COR-L47 (cell line): ENCODE measurements around the gene LILRB2.
"Not testable (repeated sequence)": the region's sequence is repeated elsewhere in the genome, so short reads cannot be mapped to it uniquely, and the experiment has no call there.

ENCODE experiments used
- DNase-seq: peaks from one replicate; lab custom pipeline; 2025; lab: John Stamatoyannopoulos, UW

Gene LILRB2

DNA sequence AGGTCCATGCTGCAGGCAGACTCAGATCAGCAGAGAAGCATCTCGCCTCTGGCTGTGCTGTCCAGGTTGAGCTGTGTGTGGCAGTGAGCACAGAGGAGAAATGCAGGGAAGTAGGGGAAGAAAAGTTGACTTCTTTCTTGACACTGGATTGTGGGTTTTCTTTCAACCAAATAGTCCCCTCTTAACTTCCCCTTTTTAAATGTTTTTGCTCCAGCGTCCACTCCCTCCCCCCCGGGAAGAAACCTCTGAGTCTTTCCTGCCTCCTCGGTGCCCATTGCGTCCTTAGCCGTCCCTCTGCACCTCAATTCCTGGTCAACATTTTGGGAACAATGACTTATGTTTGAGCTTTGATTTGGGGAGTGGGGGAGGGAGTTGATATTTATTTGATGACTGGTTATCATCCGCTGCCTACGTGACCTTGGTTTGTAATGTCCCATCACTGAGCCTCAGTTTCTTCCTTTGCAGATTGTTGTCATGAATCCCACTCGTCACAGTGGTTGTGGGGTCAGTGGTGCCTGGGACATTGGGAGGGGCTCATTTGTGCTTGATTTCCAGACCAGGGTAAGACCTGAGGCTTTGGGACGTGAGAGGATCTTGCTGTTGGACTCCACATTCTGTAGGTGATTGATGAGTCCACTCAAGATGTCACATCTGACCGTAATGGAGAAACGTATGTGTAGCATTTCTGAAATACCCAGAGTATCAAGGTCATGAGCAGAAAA is at the start of gene LILRB2:
TSS of gene LILRB2 (minus strand) at position 104 of the 722 bp plus-strand sequence. CDS start 614 bp downstream, outside the sequence.
- DNase-seq = no peak

GRCh38 chr19:54329476-54330165 is 48.7 kb upstream of the LILRB2 start:
- DNase-seq = no peak

GRCh38 chr19:54328781-54329180 is 47.9 kb upstream of the LILRB2 start:
- not testable (repeated sequence) for DNase-seq

GRCh38 chr19:54325631-54326030 is 44.7 kb upstream of the LILRB2 start:
- DNase-seq = no peak

GRCh38 chr19:54325194-54325621 is 44.3 kb upstream of the LILRB2 start:
- no peak for DNase-seq

DNA sequence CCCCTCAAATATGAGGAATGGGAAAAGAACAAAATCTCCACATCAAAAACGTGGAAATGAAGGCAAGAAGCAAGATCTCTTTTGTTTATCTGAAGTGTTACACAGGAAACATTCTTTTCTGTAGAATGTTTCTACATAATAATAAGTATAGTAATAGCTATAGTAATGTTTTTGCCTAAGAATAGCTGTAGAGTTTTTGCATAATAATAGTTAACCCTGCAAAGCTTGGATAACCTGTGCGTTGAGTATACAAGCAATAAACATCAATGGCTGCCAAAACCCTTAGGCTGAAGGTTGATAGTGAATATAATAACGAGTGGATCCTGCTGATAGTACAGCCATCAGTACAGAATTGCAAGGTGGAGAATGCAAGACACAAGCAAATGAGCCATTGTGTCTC is 43.2 kb upstream of the LILRB2 start:
- DNase-seq = no peak

- DNase-seq = not testable (repeated sequence)
Measured at GRCh38 chr19:54322934-54323333, 42.0 kb upstream of the LILRB2 start.

- not testable (repeated sequence) for DNase-seq
Measured at GRCh38 chr19:54322295-54322694, 41.4 kb upstream of the LILRB2 start.

DNA sequence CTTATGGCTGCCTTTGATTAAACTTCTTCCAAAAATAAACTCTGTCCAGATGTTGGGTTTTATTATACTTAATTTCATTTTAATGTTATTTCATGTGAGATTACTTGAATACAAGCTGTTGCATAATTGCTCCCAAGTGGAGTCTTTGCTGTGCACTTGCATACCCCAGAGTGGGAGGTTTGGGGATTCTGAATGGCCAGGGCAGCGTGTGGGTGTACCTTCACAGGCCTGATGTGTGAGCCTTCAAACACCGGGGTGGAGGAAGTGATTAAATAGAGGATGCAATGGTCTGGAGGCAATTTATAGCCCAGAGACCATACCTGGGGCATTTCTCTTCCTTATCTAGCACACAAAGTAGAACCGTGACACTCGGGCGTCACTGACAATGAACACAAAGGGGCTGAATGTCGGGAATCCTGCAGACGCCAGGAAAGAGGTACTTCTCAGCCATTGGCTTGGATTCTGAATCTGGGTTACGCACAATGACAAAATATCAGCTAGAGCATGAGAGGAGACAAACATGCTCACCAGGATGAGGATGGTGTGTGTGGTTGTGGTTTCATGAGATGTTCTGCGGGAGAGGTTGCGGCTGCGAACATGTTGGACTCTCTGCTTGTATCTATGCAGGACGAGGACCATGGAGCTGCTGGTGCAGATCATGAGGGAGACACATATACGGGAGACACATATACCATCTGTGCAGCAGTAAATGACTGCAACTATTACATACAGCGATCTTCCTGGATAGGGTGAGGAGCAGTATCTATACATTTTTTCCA is 39.2 kb upstream of the LILRB2 start:
- no peak for DNase-seq

DNA sequence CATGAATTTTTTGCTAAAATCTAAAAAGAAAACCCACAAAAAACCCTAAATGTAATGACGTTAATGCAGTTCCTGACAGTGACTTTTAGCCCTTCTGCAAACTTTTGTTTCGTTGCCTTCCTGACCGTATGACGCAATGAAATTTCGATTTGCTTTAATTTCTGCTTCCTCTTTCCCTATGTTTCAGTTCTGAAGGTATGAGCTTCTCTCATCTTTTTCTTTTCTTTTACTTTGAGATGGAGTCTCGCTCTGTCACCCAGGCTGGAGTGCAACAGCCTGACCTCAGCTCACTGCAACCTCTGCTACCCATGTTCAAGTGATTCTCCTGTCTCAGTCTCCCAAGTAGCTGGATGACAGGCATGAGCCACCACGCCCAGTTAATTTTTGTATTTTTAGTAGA is 38.1 kb upstream of the LILRB2 start:
- DNase-seq = no peak

- no peak for DNase-seq
Measured at GRCh38 chr19:54317965-54318240, 37.0 kb upstream of the LILRB2 start.

DNA sequence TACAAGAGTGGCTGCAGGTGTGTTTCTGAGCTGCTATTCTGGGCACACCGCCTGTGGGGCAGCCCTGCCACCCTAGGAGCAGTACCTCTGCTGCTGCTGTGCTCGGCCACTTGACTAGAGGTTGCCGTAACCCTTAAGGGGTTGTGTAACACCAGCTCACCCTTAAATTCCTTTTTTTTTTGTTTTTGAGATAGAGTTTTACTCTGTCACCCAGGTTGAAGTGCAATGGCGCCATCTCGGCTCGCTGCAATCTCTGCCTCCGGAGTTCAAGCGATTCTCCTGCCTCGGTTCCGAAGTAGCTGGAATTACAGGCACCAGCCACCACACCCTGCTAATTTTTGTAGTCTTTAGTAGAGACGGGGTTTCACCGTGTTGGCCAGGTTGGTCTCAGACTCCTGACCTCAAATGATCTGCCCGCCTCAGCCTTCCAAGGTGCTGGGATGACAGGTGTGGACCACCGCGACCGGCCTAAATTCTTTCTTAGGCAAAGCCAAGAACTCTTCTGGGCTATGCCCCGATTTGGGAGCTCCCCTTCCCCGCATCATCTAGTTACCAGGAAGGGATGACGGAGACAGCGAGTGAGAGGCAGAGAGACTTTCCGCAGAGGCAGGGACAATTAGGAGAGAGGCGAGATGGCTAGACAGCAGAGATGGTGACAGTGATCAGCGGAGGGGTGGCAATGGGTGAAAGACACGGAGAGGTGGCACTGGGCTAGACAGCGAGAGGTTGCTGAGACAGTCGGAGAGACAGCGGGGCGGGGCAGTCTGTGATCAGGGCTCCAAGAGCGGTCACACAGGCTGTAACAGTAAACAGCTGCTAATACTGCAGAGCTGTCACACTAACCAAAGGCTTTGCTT is 36.4 kb upstream of the LILRB2 start:
- DNase-seq = no peak

DNA sequence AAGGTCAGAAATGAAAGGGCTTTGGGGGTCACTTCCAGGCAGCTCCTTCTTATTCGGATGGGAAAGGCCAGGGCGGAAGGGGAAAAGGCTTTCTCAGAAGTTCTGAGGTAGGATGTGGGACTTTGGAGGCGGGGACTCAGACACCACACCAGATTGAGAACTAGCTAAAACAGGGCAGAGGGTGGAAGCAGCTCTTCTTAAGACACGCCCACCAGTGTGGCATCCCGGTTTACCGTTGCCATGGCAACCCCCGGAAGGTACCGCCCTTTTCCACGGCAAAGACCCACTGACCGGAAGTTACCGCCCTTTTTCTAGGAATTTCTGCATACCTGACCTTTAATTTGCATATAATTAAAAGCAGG is 35.8 kb upstream of the LILRB2 start:
- peak; percentile 10 for DNase-seq

- DNase-seq = no peak
Measured at GRCh38 chr19:54315956-54316355, 35.0 kb upstream of the LILRB2 start.

GRCh38 chr19:54312436-54313377 is 31.8 kb upstream of the LILRB2 start, which contains the start of gene LILRA5:
LILRA5 (minus strand) TSS chr19:54313166; CDS start chr19:54313019, 147 bp downstream.
- no peak for DNase-seq

GRCh38 chr19:54312011-54312410 is 31.1 kb upstream of the LILRB2 start:
- no peak for DNase-seq

- no peak for DNase-seq
Measured at GRCh38 chr19:54311486-54311885, 30.6 kb upstream of the LILRB2 start.

- no peak for DNase-seq
Measured at GRCh38 chr19:54310543-54310942, 29.6 kb upstream of the LILRB2 start.

DNA sequence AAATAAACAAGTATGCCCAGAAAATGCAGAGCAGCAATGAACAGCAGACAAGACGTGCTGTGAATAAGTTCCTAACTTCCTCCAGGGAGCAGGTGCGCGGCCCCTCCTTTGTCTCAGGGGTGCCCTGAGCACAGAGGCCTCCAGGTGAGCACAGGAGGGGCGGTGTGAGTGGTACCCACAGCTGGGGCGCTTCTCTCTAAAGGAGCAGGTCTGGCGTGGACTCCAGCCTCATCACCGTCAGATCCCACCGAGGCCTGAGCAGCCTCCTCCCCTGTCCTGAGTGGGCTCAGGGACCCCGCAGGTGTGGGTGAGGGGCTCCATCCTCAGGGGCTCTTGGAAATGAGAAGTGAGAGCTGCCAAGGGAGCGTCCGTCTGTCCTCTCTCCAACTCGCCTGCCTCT is 28.9 kb upstream of the LILRB2 start:
- DNase-seq = no peak

DNA sequence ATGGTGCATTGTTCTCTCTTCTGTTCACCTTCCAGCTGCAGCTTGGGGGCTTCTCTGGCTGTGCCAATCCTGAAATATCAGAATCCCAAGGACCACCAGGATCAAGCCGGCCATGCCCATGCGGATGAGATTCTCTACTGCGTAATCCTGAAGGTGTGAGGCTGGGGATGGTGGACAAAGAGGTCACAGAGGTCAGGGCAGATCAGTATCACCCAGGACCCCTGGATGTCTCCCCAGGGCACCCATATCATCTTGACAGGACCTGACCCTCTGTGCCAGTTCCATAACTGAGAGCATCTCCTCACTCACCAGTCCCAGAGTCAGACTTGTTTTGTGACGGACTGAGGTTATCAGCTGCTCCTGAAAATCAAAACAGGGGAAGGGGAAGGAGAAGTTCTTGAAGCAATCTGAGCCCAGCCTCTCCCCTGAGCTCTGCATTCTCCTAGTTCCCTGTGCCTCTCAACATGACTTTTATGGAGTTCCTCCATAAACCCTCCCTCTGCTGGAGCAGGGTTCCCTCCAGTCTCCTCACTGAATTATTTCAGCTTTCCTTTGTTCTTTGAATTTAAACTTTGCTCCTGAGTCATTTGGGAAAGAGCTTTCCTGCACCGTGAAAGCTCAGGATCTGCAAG is 26.6 kb upstream of the LILRB2 start:
- no peak for DNase-seq
